GM12878 (cell line): ENCODE results near the gene SUPT3H. TPM values are rescaled to one million over a fixed set of nuclear protein-coding genes. Genes with fewer than 3 reads are reported as not detected.

Experiments used
- ATAC-seq: fragments of 200-7000 bp; cut with Tn5 transposase; 3 replicates; pipeline ENCODE4 v1.9.1; 2020; ENCODE audit warnings: mild to moderate bottlenecking, moderate library complexity
- BruUV-seq: library from RNA; stranded (reverse); fragments of 400-500 nt; replicated peaks from 2 replicates; lab custom pipeline; 2021; lab: Mats Ljungman, UMichigan
- CTCF ChIA-PET: fragments of 300-600 bp; sonication (Branson Sonifier 250); formaldehyde crosslinking; extraction: SDS; loops from one replicate; lab custom pipeline; 2021; ENCODE audit warnings: inconsistent platforms; lab: Yijun Ruan, JAX
- POLR2A ChIA-PET: fragments of 350-600 bp; formaldehyde crosslinking; extraction: SDS; loops from one replicate; lab custom pipeline; 2021; ENCODE audit warnings: inconsistent platforms; lab: Charles Lee
- RAD21 ChIA-PET: fragments of 300-600 bp; sonication (Branson Sonifier 250); formaldehyde crosslinking; loops from one replicate; lab custom pipeline; 2023; ENCODE audit warnings: antibody characterized with exemption; ENCODE audit not compliant: unreplicated experiment; lab: Charles Lee
- SMC1A ChIA-PET: fragments of 300-600 bp; sonication (Branson Sonifier 250); formaldehyde crosslinking; loops from one replicate; lab custom pipeline; 2023; ENCODE audit not compliant: unreplicated experiment, uncharacterized antibody; lab: Charles Lee
- DNase-seq: peaks from one replicate; pipeline ENCODE4 v3.0.0-alpha.2; 2011; ENCODE audit warnings: low read depth, low spot score
- FAIRE-seq: peaks from 3 replicates; lab custom pipeline; 2011; peaks lifted over from hg19 to GRCh38; lab: Jason Lieb, UNC
- H2AFZ ChIP-seq: 2 replicates; pipeline ENCODE4 v1.6.0; 2011; ENCODE audit warnings: low read depth, low read length, control low read depth; ENCODE audit not compliant: control insufficient read depth
- H3K27ac ChIP-seq: 2 replicates; pipeline ENCODE4 v1.5.1; 2011; ENCODE audit warnings: control low read depth; ENCODE audit not compliant: control insufficient read depth, insufficient read depth
- H3K27me3 ChIP-seq, 2 experiments: replicated peaks in 1 of 2; 2 replicates each; pipeline versions ENCODE4 v1.6.0 to v1.6.1; 2011; ENCODE audit warnings: low read length in 1 of 2; ENCODE audit not compliant: control insufficient read depth in 2 of 2, insufficient read depth in 2 of 2
- H3K36me3 ChIP-seq, 2 experiments: 2 replicates each; pipeline ENCODE4 v1.5.1; 2011; ENCODE audit warnings: low read length in 1 of 2; ENCODE audit not compliant: control insufficient read depth in 2 of 2, insufficient read depth in 2 of 2
- H3K4me1 ChIP-seq: 2 replicates; pipeline ENCODE4 v1.6.1; 2011; ENCODE audit warnings: mild to moderate bottlenecking, low read length, moderate library complexity, mixed read lengths; ENCODE audit not compliant: control insufficient read depth, insufficient read depth
- H3K4me2 ChIP-seq: 2 replicates; pipeline ENCODE4 v1.6.0; 2011; ENCODE audit warnings: control low read depth; ENCODE audit not compliant: control insufficient read depth, insufficient read depth
- H3K4me3 ChIP-seq: fragments of 200-600 bp; sonication (generic); 2 replicates; pipeline ENCODE4 v1.5.1; 2016
- H3K79me2 ChIP-seq: 2 replicates; pipeline ENCODE4 v1.6.0; 2011; ENCODE audit warnings: low read length; ENCODE audit not compliant: control insufficient read depth, insufficient read depth
- H3K9ac ChIP-seq: 2 replicates; pipeline ENCODE4 v1.8.0; 2011; ENCODE audit warnings: low read length, control low read depth, mixed read lengths; ENCODE audit not compliant: control insufficient read depth, insufficient read depth
- H3K9me3 ChIP-seq: replicated peaks from 3 replicates; pipeline ENCODE4 v1.5.1; 2011; ENCODE audit warnings: mild to moderate bottlenecking, low read length; ENCODE audit not compliant: control insufficient read depth, insufficient read depth
- H4K20me1 ChIP-seq: 2 replicates; pipeline ENCODE4 v1.6.0; 2011; ENCODE audit not compliant: control insufficient read depth, insufficient read depth
- CEBPB ChIP-seq, 2 experiments: fragments of 150-350 bp in 1 of 2; IDR thresholded peaks; 2 replicates each; pipeline ENCODE4 v1.6.1; 2012 to 2014; ENCODE audit warnings: low read depth in 2 of 2, low read length in 2 of 2, borderline replicate concordance in 1 of 2, inconsistent platforms in 1 of 2
- CHD1 ChIP-seq: IDR thresholded peaks from 2 replicates; pipeline ENCODE4 v1.6.1; 2012; ENCODE audit warnings: low read depth, low read length, improper control_type of control experiment
- EGR1 ChIP-seq, 2 experiments: IDR thresholded peaks; 1 replicate in 1 of 2; 2 replicates in 1 of 2; pipeline ENCODE4 v1.6.1; 2011 to 2012; ENCODE audit warnings: low read depth in 2 of 2, low read length in 2 of 2, borderline replicate concordance in 1 of 2, mild to moderate bottlenecking in 1 of 2, moderate library complexity in 1 of 2
- EP300 ChIP-seq, 2 experiments: fragments of 150-350 bp in 1 of 2; IDR thresholded peaks; 2 replicates each; pipeline ENCODE4 v1.6.1; 2011 to 2012; ENCODE audit warnings: low read depth in 2 of 2, low read length in 2 of 2, borderline replicate concordance in 1 of 2, improper control_type of control experiment in 1 of 2, inconsistent platforms in 1 of 2; ENCODE audit not compliant: control insufficient read depth in 1 of 2
- ESRRA ChIP-seq: IDR thresholded peaks from 2 replicates; pipeline ENCODE4 v1.6.1; 2012; ENCODE audit warnings: mild to moderate bottlenecking, low read length, improper control_type of control experiment
- FOXM1 ChIP-seq: IDR thresholded peaks from 2 replicates; pipeline ENCODE4 v1.6.1; 2012; ENCODE audit warnings: low read depth, mild to moderate bottlenecking, inconsistent platforms, low read length, moderate library complexity
- IRF4 ChIP-seq: IDR thresholded peaks from 2 replicates; pipeline ENCODE4 v1.6.1; 2011; ENCODE audit warnings: low read depth, low read length
- MEF2B ChIP-seq: fragments of 450-650 bp; IDR thresholded peaks from 2 replicates; pipeline ENCODE4 v1.6.1; 2018; ENCODE audit warnings: mild to moderate bottlenecking, moderate library complexity; ENCODE audit not compliant: partially characterized antibody, poor library complexity, severe bottlenecking
- MTA2 ChIP-seq: fragments of 450-650 bp; IDR thresholded peaks from 2 replicates; pipeline ENCODE4 v1.6.1; 2016; ENCODE audit warnings: low read depth, mild to moderate bottlenecking, moderate library complexity
- NR2F1 ChIP-seq: fragments of 450-650 bp; conservative IDR thresholded peaks from 2 replicates; pipeline ENCODE4 v1.6.1; 2017; ENCODE audit warnings: mild to moderate bottlenecking
- PAX5 ChIP-seq: IDR thresholded peaks from 2 replicates; pipeline ENCODE4 v1.6.1; 2011; ENCODE audit warnings: low read depth, low read length, borderline replicate concordance
- RUNX3 ChIP-seq: IDR thresholded peaks from 2 replicates; pipeline ENCODE4 v1.6.1; 2012; ENCODE audit warnings: low read length, inconsistent platforms
- SRF ChIP-seq, 2 experiments: IDR thresholded peaks; 2 replicates each; pipeline ENCODE4 v1.6.1; 2011; ENCODE audit warnings: low read depth in 2 of 2, low read length in 2 of 2, mild to moderate bottlenecking in 1 of 2, moderate library complexity in 1 of 2
- WGBS: methylation state at CpG from one replicate; pipeline ENCODE4 v1.1.6; 2016; ENCODE audit warnings: low lambda C conversion rate; ENCODE audit not compliant: insufficient replicate concordance, insufficient coverage; ENCODE audit errors: missing lambda C conversion rate; 5-methylcytosine and 5-hydroxymethylcytosine counted together
- in situ Hi-C: fragments of 300-500 bp; cut with MboI; formaldehyde crosslinking; loops from 9 replicates; pipeline ENCODE4 v1.14.3; 2018; ENCODE audit warnings: mixed read lengths
- intact Hi-C: fragments of 100-400 bp; cut with micrococcal nuclease; formaldehyde crosslinking; loops from one replicate; pipeline ENCODE4 v1.14.2; 2022; ENCODE audit not compliant: unreplicated experiment
- polyA plus RNA-seq, 11 experiments: library from polyadenylated mRNA; depleted of rRNA in 4 of 11; unstranded in 6 of 11; stranded (reverse) in 5 of 11; fragments of >200 nt; fragmentation: Nextera tagmentation in 4 of 11; fragmentation: Illumina TruSeq in 1 of 11; extraction: Ambion mirVana in 4 of 11; extraction: Trizol in 1 of 11; gene quantifications; 1 replicate in 1 of 11; 2 replicates in 10 of 11; pipeline versions ENCODE4 v1.2.1 to v1.2.3, GENCODE V29; 2011 to 2016; ENCODE audit warnings: inconsistent platforms in 2 of 11, missing spikeins in 2 of 11, low read depth in 1 of 11
- total RNA-seq, 4 experiments: library from RNA; depleted of rRNA in 3 of 4; stranded (reverse); fragments of >200 nt in 3 of 4; fragmentation: Illumina TruSeq in 1 of 4; extraction: Trizol in 1 of 4; gene quantifications; 2 replicates each; pipeline versions ENCODE4 v1.2.1 to v1.2.3, GENCODE V29; 2013 to 2021
- TF ChIP-seq, protein P1 (sequence below): fragments of 150-350 bp; IDR thresholded peaks from 2 replicates; pipeline ENCODE4 v1.6.1; 2014; ENCODE audit warnings: mild to moderate bottlenecking, low read depth, low read length

Gene SUPT3H
- total and polyA plus RNA-seq, 10 of the 15 experiments (the other 5 are each of a cell fraction or from before 2014, with no cell fraction given) = 0.51 to 3.7 (median 2.0) TPM

DNA sequence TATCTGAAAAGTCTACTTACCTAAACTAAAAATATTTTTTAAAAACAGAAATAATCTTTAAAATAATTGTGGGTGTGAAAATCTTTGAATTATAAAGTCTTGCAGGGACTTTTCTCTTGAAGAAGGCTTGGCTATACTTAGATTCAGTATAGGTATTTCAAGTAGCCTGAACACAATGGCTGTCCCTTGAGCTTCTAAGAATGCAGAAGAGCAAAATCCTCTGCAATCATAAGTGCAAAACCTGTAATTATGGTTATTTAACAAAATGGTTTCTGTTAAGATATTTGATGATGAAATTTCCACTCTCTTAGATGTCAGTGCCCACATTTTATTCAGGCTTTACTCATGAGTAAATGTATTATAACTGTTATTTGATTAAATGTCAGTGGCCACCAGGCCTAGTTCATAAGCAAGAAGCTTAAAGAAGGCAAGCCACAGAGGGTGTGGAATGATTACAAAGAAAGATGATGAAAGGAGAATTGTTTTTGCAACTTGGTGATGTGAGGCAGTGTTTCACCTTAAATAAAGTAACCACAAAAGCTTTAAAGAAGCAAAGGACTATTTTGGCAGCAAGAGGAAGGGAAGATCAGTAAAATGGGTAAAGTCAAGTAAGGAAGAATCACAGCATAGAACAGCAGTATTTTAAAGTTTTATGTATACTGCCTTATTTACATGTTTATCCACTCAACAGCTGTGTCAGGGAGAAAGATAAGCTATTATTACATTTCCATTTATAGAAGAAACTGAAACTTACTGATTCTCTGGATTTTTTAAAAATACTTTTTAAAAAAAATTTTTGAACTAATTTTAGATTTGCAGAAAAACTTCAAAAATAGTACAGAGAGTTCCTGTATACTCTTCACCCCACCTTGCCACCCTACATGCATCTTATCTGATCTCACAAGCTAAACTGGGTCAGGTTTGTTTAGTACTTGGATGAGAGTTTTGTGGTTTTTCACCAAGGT is 400.8 kb downstream of the SUPT3H start (continued):
- TF ChIP-seq MEF2B (peak; percentile 55), MTA2 (no peak), ESRRA (no peak), RUNX3 (peak; percentile 55; the same call in 1 of the 2 replicates), EGR1 (IDR thresholded peaks at IDR 0.05; ENCODE audit: borderline replicate concordance in 1 of 2, low read depth in 2 of 2, low read length in 2 of 2) (no peak)

DNA sequence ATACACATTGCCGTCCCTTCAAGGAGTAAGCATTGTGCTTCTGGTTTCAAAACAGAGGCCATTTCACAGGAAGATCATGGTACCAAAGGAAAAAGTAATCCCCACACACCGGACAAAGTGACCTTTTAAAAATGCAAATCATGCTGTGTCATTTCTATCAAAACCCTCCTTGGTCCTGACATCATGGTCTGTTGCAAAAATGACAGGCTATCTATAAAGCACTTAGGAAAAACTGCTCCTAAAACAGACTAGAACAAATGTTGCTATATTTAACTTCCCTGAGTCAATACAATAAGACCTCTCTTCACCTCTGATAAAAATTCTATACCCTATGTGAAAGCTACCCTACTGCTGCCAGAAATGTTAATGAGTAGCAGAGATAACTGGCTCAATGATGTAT is 403.2 kb downstream of the SUPT3H start:
- DNase-seq = no peak
- Histone ChIP-seq H3K79me2 (no peaks in the 10 kb centered on the region), H3K4me3 (no peak overlapping the region), H4K20me1 (no peaks in the 10 kb centered on the region), H3K36me3 (no peaks in the 10 kb centered on the region), H3K27me3 (no peaks in the 10 kb centered on the region), H3K27ac (no peak overlapping the region), H3K4me2 (no peak overlapping the region), H3K4me1 (no peaks in the 10 kb centered on the region), H3K9ac (no peak overlapping the region), H2AFZ (no peak overlapping the region), H3K9me3 (peaks cover 2% of the 10 kb centered on the region; the same call in 2 of the 3 replicates)
- BruUV-seq = no TSS peak
- intact Hi-C loops = no loop called here
- 28% methylated on average over 1 of the region's 2 CpGs for WGBS
- ChIA-PET CTCF (no interaction called here), RAD21 (no interaction called here), POLR2A (no interaction called here), SMC1A (no interaction called here)
- no peak for TF ChIP-seq SRF (IDR thresholded peaks at IDR 0.05; ENCODE audit: low read depth in 2 of 2, low read length in 2 of 2)
- no peak for TF ChIP-seq CEBPB (IDR thresholded peaks at IDR 0.05; ENCODE audit: borderline replicate concordance in 1 of 2, low read depth in 2 of 2, low read length in 2 of 2)
- TF ChIP-seq ESRRA = no peak
- no peak for TF ChIP-seq IRF4
- no peak for TF ChIP-seq CHD1
- no peak for TF ChIP-seq PAX5
- no peak for TF ChIP-seq NR2F1
- TF ChIP-seq, protein P1, sequence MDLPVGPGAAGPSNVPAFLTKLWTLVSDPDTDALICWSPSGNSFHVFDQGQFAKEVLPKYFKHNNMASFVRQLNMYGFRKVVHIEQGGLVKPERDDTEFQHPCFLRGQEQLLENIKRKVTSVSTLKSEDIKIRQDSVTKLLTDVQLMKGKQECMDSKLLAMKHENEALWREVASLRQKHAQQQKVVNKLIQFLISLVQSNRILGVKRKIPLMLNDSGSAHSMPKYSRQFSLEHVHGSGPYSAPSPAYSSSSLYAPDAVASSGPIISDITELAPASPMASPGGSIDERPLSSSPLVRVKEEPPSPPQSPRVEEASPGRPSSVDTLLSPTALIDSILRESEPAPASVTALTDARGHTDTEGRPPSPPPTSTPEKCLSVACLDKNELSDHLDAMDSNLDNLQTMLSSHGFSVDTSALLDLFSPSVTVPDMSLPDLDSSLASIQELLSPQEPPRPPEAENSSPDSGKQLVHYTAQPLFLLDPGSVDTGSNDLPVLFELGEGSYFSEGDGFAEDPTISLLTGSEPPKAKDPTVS = no peak
- no peak for TF ChIP-seq EP300 (IDR thresholded peaks at IDR 0.05; ENCODE audit: borderline replicate concordance in 1 of 2, control insufficient read depth in 1 of 2, low read depth in 2 of 2, low read length in 2 of 2)
- TF ChIP-seq FOXM1 = no peak
- in situ Hi-C loops = no loop called here
- FAIRE-seq = no peak
- ATAC-seq = no peak
